Measurements from ENCODE around the gene TTYH1.

- TF ChIP-seq EZH2 (IDR thresholded peaks at IDR 0.05) (no peak), POLR2AphosphoS5 (IDR thresholded peaks at IDR 0.05; ENCODE audit: borderline replicate concordance, low read depth, low read length) (no peak), FOXP2 (optimal IDR thresholded peaks at IDR 0.05; ENCODE audit: control extremely low read depth, extremely low read length, insufficient read depth) (no peak)
These were observed 8.9 kb downstream of the TTYH1 start for GRCh38 chr19:54424201-54424600.
